ENCODE results near the gene C12orf43. TPM values are rescaled to one million over a fixed set of nuclear protein-coding genes. Genes with fewer than 3 reads are reported as not detected.
A peak's percentile ranks its signal among the peaks of the same experiment; 100 is the strongest.

C12orf43 gene
- total RNA-seq, 1 experiment from 2014 or later = 35.4 TPM

DNA sequence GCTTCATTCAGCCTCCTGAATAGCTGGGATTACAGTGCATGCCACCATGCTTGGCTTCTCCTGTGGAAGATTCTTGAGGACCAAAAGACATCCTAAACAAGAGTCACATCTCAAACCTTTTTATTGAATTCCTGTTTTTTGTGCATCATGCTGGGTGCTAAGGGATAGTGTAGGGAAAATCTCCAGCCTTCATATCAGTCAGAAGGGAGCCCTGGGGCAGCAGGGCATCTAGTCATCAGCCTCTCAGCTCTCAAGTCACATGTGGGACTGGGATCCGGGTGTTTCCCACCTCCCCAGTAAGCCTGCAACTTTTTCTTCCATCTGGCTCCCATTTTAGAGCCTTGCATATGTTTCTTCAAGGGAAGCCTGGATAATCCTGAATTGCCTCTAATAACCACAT lies 47.8 kb upstream of the C12orf43 start:
- no peak overlapping the region for H3K4me3 ChIP-seq (ENCODE audit: low read length)
- H3K9me2 ChIP-seq (replicated peaks; ENCODE audit: low read length) = no peaks in the 10 kb centered on the region
- H3K36me3 ChIP-seq (ENCODE audit: low read depth, low read length) = no peaks in the 10 kb centered on the region
- no peak for ATAC-seq
- intact Hi-C loops (cut with micrococcal nuclease) = no loop called here
- no peak overlapping the region for H2AFZ ChIP-seq (ENCODE audit: low read length)
- H3K9ac ChIP-seq (ENCODE audit: low read length) = no peak overlapping the region
- DNase-seq = no peak
- no peak overlapping the region for H3K27ac ChIP-seq (ENCODE audit: low read length)
- H3K79me2 ChIP-seq (ENCODE audit: low read length) = no peaks in the 10 kb centered on the region
- H4K20me1 ChIP-seq (ENCODE audit: low read length) = no peaks in the 10 kb centered on the region
- no peaks in the 10 kb centered on the region for H3K9me3 ChIP-seq (ENCODE audit: low read length)
- no TSS peak for BruUV-seq (replicated peaks)
- ChIA-PET CTCF (no interaction called here), POLR2A (ENCODE audit: unreplicated experiment) (no interaction called here)
- no peaks in the 10 kb centered on the region for H3F3A ChIP-seq (ENCODE audit: low read length, unreplicated experiment)
- H3K4me1 ChIP-seq (ENCODE audit: insufficient read depth, low read length) = no peaks in the 10 kb centered on the region
- TF ChIP-seq CTCF (conservative IDR thresholded peaks at IDR 0.05; ENCODE audit: low read depth, low read length) = no peak
- TF ChIP-seq EZH2phosphoT487 (IDR thresholded peaks at IDR 0.05; ENCODE audit: borderline replicate concordance, low read length) = no peak
- no peak for TF ChIP-seq EZH2 (IDR thresholded peaks at IDR 0.05; ENCODE audit: low read length, unreplicated experiment)
- H3K27me3 ChIP-seq (ENCODE audit: low read length) = peaks cover 8% of the 10 kb centered on the region; the same call in 1 of the 2 replicates
- H3K4me2 ChIP-seq (ENCODE audit: low read length) = no peak overlapping the region

GRCh38 chr12:121062391-121063045 lies 46.2 kb upstream of the C12orf43 start:
- Histone ChIP-seq H3K4me2 (ENCODE audit: low read length) (no peak overlapping the region), H3K9me2 (replicated peaks; ENCODE audit: low read length) (no peaks in the 10 kb centered on the region), H3F3A (ENCODE audit: low read length, unreplicated experiment) (no peaks in the 10 kb centered on the region), H3K9ac (ENCODE audit: low read length) (no peak overlapping the region), H3K27me3 (ENCODE audit: low read length) (0 out of 2 replicates have a peak, but pooled peaks cover under 1% of the 10 kb centered on the region), H3K27ac (ENCODE audit: low read length) (no peak overlapping the region), H3K36me3 (ENCODE audit: low read depth, low read length) (no peaks in the 10 kb centered on the region), H4K20me1 (ENCODE audit: low read length) (no peaks in the 10 kb centered on the region), H3K4me1 (ENCODE audit: insufficient read depth, low read length) (no peaks in the 10 kb centered on the region), H3K9me3 (ENCODE audit: low read length) (no peaks in the 10 kb centered on the region), H2AFZ (ENCODE audit: low read length) (no peak overlapping the region), H3K4me3 (ENCODE audit: low read length) (no peak overlapping the region), H3K79me2 (ENCODE audit: low read length) (no peaks in the 10 kb centered on the region)
- TF ChIP-seq EZH2 (IDR thresholded peaks at IDR 0.05; ENCODE audit: low read length, unreplicated experiment) (no peak), CTCF (conservative IDR thresholded peaks at IDR 0.05; ENCODE audit: low read depth, low read length) (no peak), EZH2phosphoT487 (IDR thresholded peaks at IDR 0.05; ENCODE audit: borderline replicate concordance, low read length) (no peak)
- ChIA-PET POLR2A (ENCODE audit: unreplicated experiment) (no interaction called here), CTCF (no interaction called here)
- DNase-seq (no peak), ATAC-seq (no peak)
- no TSS peak for BruUV-seq (replicated peaks)
- intact Hi-C loops (cut with micrococcal nuclease) = loop anchor here (2.0 kb wide), 1 partner anchor 168 kb away; no protein-coding TSS in a partner anchor

DNA sequence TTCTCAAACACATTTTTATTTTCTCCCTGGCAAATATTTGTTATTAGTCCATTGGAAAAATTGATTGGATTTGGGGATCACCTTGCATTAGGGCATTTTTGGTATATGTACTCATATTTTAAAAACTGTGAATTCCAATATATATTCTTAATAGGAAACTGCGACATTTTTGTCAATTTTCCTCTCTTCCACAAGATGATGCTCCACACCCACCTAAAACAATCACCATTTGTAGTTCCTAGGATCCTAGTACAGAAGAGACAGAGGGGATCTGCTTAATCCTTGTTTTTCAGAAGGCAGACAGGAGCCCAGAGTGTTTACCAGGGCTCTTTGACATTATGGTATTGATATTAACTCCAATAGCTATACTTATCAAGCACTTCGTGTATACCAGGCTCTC lies 45.5 kb upstream of the C12orf43 start:
- CTCF ChIA-PET = no interaction called here

More for the DNA sequence above, 45.5 kb upstream of the C12orf43 start:
- Histone ChIP-seq H2AFZ (ENCODE audit: low read length) (no peak overlapping the region), H3K27me3 (ENCODE audit: low read length) (no peaks in the 10 kb centered on the region), H3K9me3 (ENCODE audit: low read length) (no peaks in the 10 kb centered on the region), H3K79me2 (ENCODE audit: low read length) (no peaks in the 10 kb centered on the region), H3K36me3 (ENCODE audit: low read depth, low read length) (no peaks in the 10 kb centered on the region), H4K20me1 (ENCODE audit: low read length) (no peaks in the 10 kb centered on the region), H3K4me1 (ENCODE audit: insufficient read depth, low read length) (no peaks in the 10 kb centered on the region), H3K27ac (ENCODE audit: low read length) (no peak overlapping the region), H3K4me2 (ENCODE audit: low read length) (no peak overlapping the region), H3K9me2 (replicated peaks; ENCODE audit: low read length) (no peaks in the 10 kb centered on the region), H3F3A (ENCODE audit: low read length, unreplicated experiment) (no peaks in the 10 kb centered on the region), H3K4me3 (ENCODE audit: low read length) (no peak overlapping the region), H3K9ac (ENCODE audit: low read length) (no peak overlapping the region)
- TF ChIP-seq EZH2phosphoT487 (IDR thresholded peaks at IDR 0.05; ENCODE audit: borderline replicate concordance, low read length) (no peak), CTCF (conservative IDR thresholded peaks at IDR 0.05; ENCODE audit: low read depth, low read length) (peak; percentile 57), EZH2 (IDR thresholded peaks at IDR 0.05; ENCODE audit: low read length, unreplicated experiment) (no peak)
- intact Hi-C loops (cut with micrococcal nuclease) = loop anchor here (2.0 kb wide), 1 partner anchor 169 kb away; no protein-coding TSS in a partner anchor
- POLR2A ChIA-PET (ENCODE audit: unreplicated experiment) = no interaction called here
- BruUV-seq (replicated peaks) = no TSS peak
- ATAC-seq = peak; percentile 40
- DNase-seq = peak; percentile 45
